ENCODE data around the gene ZBTB21.

DNA sequence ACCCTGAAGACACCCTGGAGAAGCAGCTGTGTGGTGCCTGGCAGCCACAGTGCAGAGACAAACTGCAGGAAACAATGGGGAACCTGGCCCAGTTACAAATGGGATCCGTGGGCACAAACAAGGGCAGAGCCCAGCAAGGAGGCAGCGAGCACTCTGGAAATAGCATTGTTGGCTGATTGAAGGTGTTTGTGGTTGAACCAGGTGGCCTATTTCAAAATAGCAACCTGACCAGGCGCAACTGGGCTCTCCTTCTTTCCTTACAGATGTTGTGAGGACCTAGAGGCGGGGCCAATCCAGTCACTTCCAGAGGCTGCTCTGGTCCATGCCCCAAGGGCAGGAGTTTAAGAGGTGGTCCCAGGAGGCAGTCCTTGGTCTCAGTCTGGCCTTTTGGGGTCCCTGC, 21.7 kb upstream of the ZBTB21 start:
- TF ChIP-seq, protein P1, sequence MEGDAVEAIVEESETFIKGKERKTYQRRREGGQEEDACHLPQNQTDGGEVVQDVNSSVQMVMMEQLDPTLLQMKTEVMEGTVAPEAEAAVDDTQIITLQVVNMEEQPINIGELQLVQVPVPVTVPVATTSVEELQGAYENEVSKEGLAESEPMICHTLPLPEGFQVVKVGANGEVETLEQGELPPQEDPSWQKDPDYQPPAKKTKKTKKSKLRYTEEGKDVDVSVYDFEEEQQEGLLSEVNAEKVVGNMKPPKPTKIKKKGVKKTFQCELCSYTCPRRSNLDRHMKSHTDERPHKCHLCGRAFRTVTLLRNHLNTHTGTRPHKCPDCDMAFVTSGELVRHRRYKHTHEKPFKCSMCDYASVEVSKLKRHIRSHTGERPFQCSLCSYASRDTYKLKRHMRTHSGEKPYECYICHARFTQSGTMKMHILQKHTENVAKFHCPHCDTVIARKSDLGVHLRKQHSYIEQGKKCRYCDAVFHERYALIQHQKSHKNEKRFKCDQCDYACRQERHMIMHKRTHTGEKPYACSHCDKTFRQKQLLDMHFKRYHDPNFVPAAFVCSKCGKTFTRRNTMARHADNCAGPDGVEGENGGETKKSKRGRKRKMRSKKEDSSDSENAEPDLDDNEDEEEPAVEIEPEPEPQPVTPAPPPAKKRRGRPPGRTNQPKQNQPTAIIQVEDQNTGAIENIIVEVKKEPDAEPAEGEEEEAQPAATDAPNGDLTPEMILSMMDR (IDR thresholded peaks at IDR 0.05 in 8 of 11, conservative IDR thresholded peaks at IDR 0.05 in 3 of 11): no peak
- no peak for TF ChIP-seq POLR2AphosphoS5 (IDR thresholded peaks at IDR 0.05)

All from spleen (tissue), 7 donors.